OCI-LY7 (cell line): ENCODE measurements around the gene ABCA13.

Experiments used
- EZH2phosphoT487 ChIP-seq: fragments of 200-600 bp; sonication (generic); IDR thresholded peaks from 2 replicates; pipeline ENCODE4 v1.6.1; 2018; ENCODE audit warnings: low read depth, borderline replicate concordance, mild to moderate bottlenecking, mixed run types, antibody characterized with exemption, low read length, moderate library complexity, mixed read lengths
- TF ChIP-seq, protein P1 (sequence below): fragments of 200-600 bp; sonication (generic); conservative IDR thresholded peaks from 2 replicates; pipeline ENCODE4 v1.5.1; 2014; ENCODE audit warnings: mild to moderate bottlenecking, antibody characterized with exemption, low read length, moderate library complexity, mixed read lengths

DNA sequence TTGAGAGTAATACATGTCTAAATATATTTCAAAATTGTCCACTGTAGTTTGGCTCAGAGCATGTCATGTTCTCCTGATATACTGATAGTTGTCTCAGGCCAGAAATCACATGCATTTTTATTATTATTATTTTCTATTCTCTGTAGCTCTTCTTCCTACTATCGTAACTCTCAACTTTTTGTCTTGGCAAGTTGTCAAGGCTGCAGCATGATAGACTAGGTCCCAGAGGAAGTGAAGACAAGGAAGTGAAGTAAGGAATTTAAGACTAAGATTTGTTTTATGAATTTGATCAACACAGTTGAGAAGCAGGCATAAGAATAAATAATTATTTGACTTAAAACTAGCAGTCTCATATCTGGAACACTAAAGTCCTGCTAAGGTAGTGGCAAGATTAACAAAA, 369.5 kb downstream of the ABCA13 start:
- TF ChIP-seq, protein P1, sequence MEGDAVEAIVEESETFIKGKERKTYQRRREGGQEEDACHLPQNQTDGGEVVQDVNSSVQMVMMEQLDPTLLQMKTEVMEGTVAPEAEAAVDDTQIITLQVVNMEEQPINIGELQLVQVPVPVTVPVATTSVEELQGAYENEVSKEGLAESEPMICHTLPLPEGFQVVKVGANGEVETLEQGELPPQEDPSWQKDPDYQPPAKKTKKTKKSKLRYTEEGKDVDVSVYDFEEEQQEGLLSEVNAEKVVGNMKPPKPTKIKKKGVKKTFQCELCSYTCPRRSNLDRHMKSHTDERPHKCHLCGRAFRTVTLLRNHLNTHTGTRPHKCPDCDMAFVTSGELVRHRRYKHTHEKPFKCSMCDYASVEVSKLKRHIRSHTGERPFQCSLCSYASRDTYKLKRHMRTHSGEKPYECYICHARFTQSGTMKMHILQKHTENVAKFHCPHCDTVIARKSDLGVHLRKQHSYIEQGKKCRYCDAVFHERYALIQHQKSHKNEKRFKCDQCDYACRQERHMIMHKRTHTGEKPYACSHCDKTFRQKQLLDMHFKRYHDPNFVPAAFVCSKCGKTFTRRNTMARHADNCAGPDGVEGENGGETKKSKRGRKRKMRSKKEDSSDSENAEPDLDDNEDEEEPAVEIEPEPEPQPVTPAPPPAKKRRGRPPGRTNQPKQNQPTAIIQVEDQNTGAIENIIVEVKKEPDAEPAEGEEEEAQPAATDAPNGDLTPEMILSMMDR = no peak
- TF ChIP-seq EZH2phosphoT487 = no peak
